ENCODE data around the gene EXOC6B.

The EXOC6B gene

GRCh38 chr2:72573232-72573631 is 252.6 kb downstream of the EXOC6B start:
- no peak for TF ChIP-seq CTCF (IDR thresholded peaks at IDR 0.05)
- Histone ChIP-seq H3K9me3 (ENCODE audit: control insufficient read depth, low read length) (no peaks in the 10 kb centered on the region), H3K4me1 (peaks cover 3% of the 10 kb centered on the region), H3K4me2 (ENCODE audit: low read length) (no peak overlapping the region), H3K79me2 (no peaks in the 10 kb centered on the region), H2AFZ (no peak overlapping the region), H3K4me3 (ENCODE audit: low read depth, low read length) (no peak overlapping the region), H3K9ac (no peak overlapping the region), H3K36me3 (ENCODE audit: control insufficient read depth, insufficient read depth, low read length) (no peaks in the 10 kb centered on the region), H3K27me3 (ENCODE audit: control insufficient read depth, insufficient read depth, low read length) (no peaks in the 10 kb centered on the region), H3K27ac (no peak overlapping the region)

- Histone ChIP-seq H3K79me2 (no peaks in the 10 kb centered on the region), H3K4me2 (ENCODE audit: low read length) (no peak overlapping the region), H3K9ac (no peak overlapping the region), H2AFZ (no peak overlapping the region), H3K9me3 (ENCODE audit: control insufficient read depth, low read length) (no peaks in the 10 kb centered on the region), H3K27ac (no peak overlapping the region), H3K4me3 (ENCODE audit: low read depth, low read length) (no peak overlapping the region), H3K27me3 (ENCODE audit: control insufficient read depth, insufficient read depth, low read length) (no peaks in the 10 kb centered on the region), H3K36me3 (ENCODE audit: control insufficient read depth, insufficient read depth, low read length) (no peaks in the 10 kb centered on the region), H3K4me1 (peaks cover 3% of the 10 kb centered on the region)
- TF ChIP-seq CTCF (IDR thresholded peaks at IDR 0.05): no peak
Observed at GRCh38 chr2:72572501-72572900, 253.3 kb downstream of the EXOC6B start.

GRCh38 chr2:72570413-72570812 is 255.4 kb downstream of the EXOC6B start:
- Histone ChIP-seq H3K9ac (no peak overlapping the region), H3K79me2 (no peaks in the 10 kb centered on the region), H3K4me2 (ENCODE audit: low read length) (no peak overlapping the region), H3K4me3 (ENCODE audit: low read depth, low read length) (no peak overlapping the region), H3K27me3 (ENCODE audit: control insufficient read depth, insufficient read depth, low read length) (no peaks in the 10 kb centered on the region), H3K27ac (no peak overlapping the region), H3K9me3 (ENCODE audit: control insufficient read depth, low read length) (no peaks in the 10 kb centered on the region), H2AFZ (no peak overlapping the region), H3K36me3 (ENCODE audit: control insufficient read depth, insufficient read depth, low read length) (no peaks in the 10 kb centered on the region), H3K4me1 (peaks cover 3% of the 10 kb centered on the region)
- TF ChIP-seq CTCF (IDR thresholded peaks at IDR 0.05): no peak

DNA sequence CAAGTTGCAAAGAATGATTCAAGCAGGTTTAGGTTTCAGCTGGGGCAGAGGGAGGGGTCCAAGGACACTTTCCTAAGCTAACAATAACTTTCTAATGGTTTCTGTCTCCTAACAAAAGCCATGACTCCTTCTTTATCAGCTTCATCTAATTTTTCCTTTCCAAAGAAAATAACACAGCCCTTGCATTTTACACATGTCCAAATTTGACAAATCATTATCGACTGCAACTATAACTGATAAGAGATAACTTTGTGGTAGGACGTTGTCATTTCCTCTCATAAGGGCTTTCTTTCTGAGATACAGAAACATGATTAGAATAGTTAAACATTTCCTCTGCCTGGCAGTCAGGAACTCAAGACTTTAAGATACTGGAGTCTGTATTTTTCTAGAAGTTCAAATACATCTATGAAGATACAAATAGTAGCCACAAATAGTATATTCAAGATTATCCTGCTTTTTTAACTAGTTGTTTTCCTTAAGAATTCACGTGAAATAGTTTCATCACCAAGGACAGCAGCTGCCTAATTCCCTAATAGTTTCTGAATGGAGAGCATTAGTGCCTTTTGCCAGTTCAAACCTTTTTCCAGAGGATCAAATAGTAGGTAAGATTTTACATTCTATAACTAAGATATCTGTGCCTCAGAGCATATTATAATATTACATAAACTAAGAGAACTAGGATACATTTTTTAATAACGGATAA is 263.2 kb downstream of the EXOC6B start:
- Histone ChIP-seq H3K4me2 (ENCODE audit: low read length) (no peak overlapping the region), H3K36me3 (ENCODE audit: control insufficient read depth, insufficient read depth, low read length) (no peaks in the 10 kb centered on the region), H3K4me3 (ENCODE audit: low read depth, low read length) (no peak overlapping the region), H2AFZ (no peak overlapping the region), H3K27ac (no peak overlapping the region), H3K4me1 (peaks cover 6% of the 10 kb centered on the region), H3K9ac (no peak overlapping the region), H3K27me3 (ENCODE audit: control insufficient read depth, insufficient read depth, low read length) (no peaks in the 10 kb centered on the region), H3K79me2 (no peaks in the 10 kb centered on the region), H3K9me3 (ENCODE audit: control insufficient read depth, low read length) (no peaks in the 10 kb centered on the region)
- no peak for TF ChIP-seq CTCF (IDR thresholded peaks at IDR 0.05)

Measured in parathyroid adenoma (tissue), 2 donors.